Caco-2 (cell line): Measurements from ENCODE around the gene NOL7. TPM values are rescaled to one million over a fixed set of nuclear protein-coding genes. Genes with fewer than 3 reads are reported as not detected.
A peak's percentile ranks its signal among the peaks of the same experiment; 100 is the strongest.

Experiments used
- BruUV-seq: library from RNA; stranded (reverse); fragments of 400-500 nt; replicated peaks from 2 replicates; lab custom pipeline; 2021; lab: Mats Ljungman, UMichigan
- CTCF ChIA-PET: fragments of 300-600 bp; sonication (Branson Sonifier 250); formaldehyde crosslinking; loops from one replicate; lab custom pipeline; 2022; ENCODE audit warnings: antibody characterized with exemption; lab: Charles Lee
- POLR2A ChIA-PET: fragments of 300-600 bp; sonication (Branson Sonifier 250); formaldehyde crosslinking; loops from one replicate; lab custom pipeline; 2022; ENCODE audit warnings: antibody characterized with exemption; lab: Charles Lee
- DNase-seq, 2 experiments: peaks; one replicate each; pipeline versions ENCODE4 v3.0.0 to v3.0.0-alpha.2; 2020 to 2022
- H3K27me3 ChIP-seq: replicated peaks from 2 replicates; pipeline ENCODE4 v1.6.0; 2011; ENCODE audit warnings: low read length; ENCODE audit not compliant: control insufficient read depth, insufficient read depth
- H3K36me3 ChIP-seq: 2 replicates; pipeline ENCODE4 v1.5.1; 2011; ENCODE audit warnings: low read length; ENCODE audit not compliant: control insufficient read depth, insufficient read depth
- H3K4me1 ChIP-seq: fragments of 250-450 bp; sonication (Bioruptor Pico); 2 replicates; pipeline ENCODE4 v1.5.1; 2020; ENCODE audit warnings: mild to moderate bottlenecking
- H3K4me3 ChIP-seq: 2 replicates; pipeline ENCODE4 v1.5.1; 2011; ENCODE audit warnings: low read depth, mild to moderate bottlenecking, control low read depth, low read length
- H3K9me3 ChIP-seq: fragments of 250-450 bp; sonication (Bioruptor Pico); 2 replicates; pipeline ENCODE4 v1.5.1; 2020; ENCODE audit warnings: mild to moderate bottlenecking, moderate library complexity
- H3K27ac Mint-ChIP-seq: one replicate; pipeline ENCODE4 v1.8.0; 2022; ENCODE audit warnings: mixed read lengths; ENCODE audit not compliant: unreplicated experiment
- H3K27me3 Mint-ChIP-seq: one replicate; pipeline ENCODE4 v1.8.0; 2022; ENCODE audit warnings: mixed read lengths; ENCODE audit not compliant: insufficient read depth, unreplicated experiment
- H3K36me3 Mint-ChIP-seq: one replicate; pipeline ENCODE4 v1.8.0; 2022; ENCODE audit warnings: mild to moderate bottlenecking, mixed read lengths; ENCODE audit not compliant: insufficient read depth, unreplicated experiment
- H3K4me1 Mint-ChIP-seq: one replicate; pipeline ENCODE4 v1.8.0; 2022; ENCODE audit warnings: low read depth, mixed read lengths; ENCODE audit not compliant: unreplicated experiment
- H3K4me3 Mint-ChIP-seq: one replicate; pipeline ENCODE4 v1.8.0; 2022; ENCODE audit warnings: mild to moderate bottlenecking, moderate library complexity, mixed read lengths; ENCODE audit not compliant: unreplicated experiment
- H3K9me3 Mint-ChIP-seq: one replicate; pipeline ENCODE4 v1.8.0; 2022; ENCODE audit warnings: mixed read lengths; ENCODE audit not compliant: unreplicated experiment
- intact Hi-C: fragments of 100-400 bp; cut with micrococcal nuclease; formaldehyde crosslinking; loops from one replicate; pipeline ENCODE4 v1.10.0; 2022; ENCODE audit not compliant: unreplicated experiment
- total RNA-seq: library from RNA; stranded (reverse); gene quantifications from 2 replicates; pipeline ENCODE4 v1.2.3, GENCODE V29; 2022
- TF ChIP-seq, protein P1 (sequence below), 2 experiments: fragments of 200-600 bp in 1 of 2; IDR thresholded peaks; 1 replicate in 1 of 2; 2 replicates in 1 of 2; pipeline versions ENCODE4 v1.5.1 to v1.8.0; 2011 to 2022; ENCODE audit warnings: antibody characterized with exemption in 1 of 2, control low read depth in 1 of 2, inconsistent platforms in 1 of 2, low read depth in 1 of 2, low read length in 1 of 2, mild to moderate bottlenecking in 1 of 2, moderate library complexity in 1 of 2; ENCODE audit not compliant: insufficient read depth in 1 of 2, severe bottlenecking in 1 of 2, unreplicated experiment in 1 of 2

NOL7 gene
- total RNA-seq, 1 experiment from 2014 or later = 92.9 TPM

DNA sequence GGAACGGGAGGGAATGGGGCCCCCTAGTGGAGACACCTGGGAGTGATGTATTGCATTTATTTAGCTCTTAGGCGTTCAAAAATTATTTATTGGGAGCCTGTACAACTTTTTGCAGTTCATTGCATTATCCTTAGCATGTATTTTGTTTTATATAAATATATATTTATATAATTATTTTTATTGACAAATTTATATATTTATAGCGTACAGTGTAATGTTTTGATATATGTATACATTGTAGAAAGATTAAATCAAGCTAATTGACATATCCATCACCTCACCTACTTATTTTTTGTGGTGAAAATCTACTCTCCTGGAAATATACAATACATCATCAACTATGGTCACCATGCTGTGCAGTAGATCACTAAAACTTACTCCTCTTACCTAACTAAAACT, 39.8 kb upstream of the NOL7 start:
- BruUV-seq = no TSS peak
- peak overlapping the region; percentile 67 for H3K4me3 ChIP-seq
- Mint-ChIP-seq H3K27me3 (no peaks in the 10 kb centered on the region), H3K4me1 (peaks cover 10% of the 10 kb centered on the region), H3K4me3 (peak overlapping the region; percentile 85), H3K36me3 (peaks cover 11% of the 10 kb centered on the region), H3K9me3 (no peaks in the 10 kb centered on the region), H3K27ac (peak overlapping the region; percentile 90)
- CTCF ChIA-PET = interaction anchor here (0.9 to 2.8 kb wide), 11 partner anchors 12 to 491 kb away, joined by 3 to 51 read pairs (median 6); partner anchors contain the start of gene NOL7
- no peak for DNase-seq
- TF ChIP-seq, protein P1, sequence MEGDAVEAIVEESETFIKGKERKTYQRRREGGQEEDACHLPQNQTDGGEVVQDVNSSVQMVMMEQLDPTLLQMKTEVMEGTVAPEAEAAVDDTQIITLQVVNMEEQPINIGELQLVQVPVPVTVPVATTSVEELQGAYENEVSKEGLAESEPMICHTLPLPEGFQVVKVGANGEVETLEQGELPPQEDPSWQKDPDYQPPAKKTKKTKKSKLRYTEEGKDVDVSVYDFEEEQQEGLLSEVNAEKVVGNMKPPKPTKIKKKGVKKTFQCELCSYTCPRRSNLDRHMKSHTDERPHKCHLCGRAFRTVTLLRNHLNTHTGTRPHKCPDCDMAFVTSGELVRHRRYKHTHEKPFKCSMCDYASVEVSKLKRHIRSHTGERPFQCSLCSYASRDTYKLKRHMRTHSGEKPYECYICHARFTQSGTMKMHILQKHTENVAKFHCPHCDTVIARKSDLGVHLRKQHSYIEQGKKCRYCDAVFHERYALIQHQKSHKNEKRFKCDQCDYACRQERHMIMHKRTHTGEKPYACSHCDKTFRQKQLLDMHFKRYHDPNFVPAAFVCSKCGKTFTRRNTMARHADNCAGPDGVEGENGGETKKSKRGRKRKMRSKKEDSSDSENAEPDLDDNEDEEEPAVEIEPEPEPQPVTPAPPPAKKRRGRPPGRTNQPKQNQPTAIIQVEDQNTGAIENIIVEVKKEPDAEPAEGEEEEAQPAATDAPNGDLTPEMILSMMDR (IDR thresholded peaks at IDR 0.05; ENCODE audit: insufficient read depth in 1 of 2, low read depth in 1 of 2, low read length in 1 of 2, severe bottlenecking in 1 of 2, unreplicated experiment in 1 of 2) = peak; percentile 83 to 90
- no peaks in the 10 kb centered on the region for H3K27me3 ChIP-seq
- POLR2A ChIA-PET = interaction anchor here (1.0 to 3.3 kb wide), 3 partner anchors 29 to 298 kb away, joined by 5 to 30 read pairs (median 6); partner anchors contain the start of gene NOL7
- H3K4me1 ChIP-seq = peaks cover 14% of the 10 kb centered on the region
- H3K9me3 ChIP-seq = no peaks in the 10 kb centered on the region
- intact Hi-C loops = loop anchor here (1.0 to 2.0 kb wide), 2 partner anchors 239 to 247 kb away; partner anchors contain the start of gene TBC1D7
- no peaks in the 10 kb centered on the region; the same call in 1 of the 2 replicates for H3K36me3 ChIP-seq

DNA sequence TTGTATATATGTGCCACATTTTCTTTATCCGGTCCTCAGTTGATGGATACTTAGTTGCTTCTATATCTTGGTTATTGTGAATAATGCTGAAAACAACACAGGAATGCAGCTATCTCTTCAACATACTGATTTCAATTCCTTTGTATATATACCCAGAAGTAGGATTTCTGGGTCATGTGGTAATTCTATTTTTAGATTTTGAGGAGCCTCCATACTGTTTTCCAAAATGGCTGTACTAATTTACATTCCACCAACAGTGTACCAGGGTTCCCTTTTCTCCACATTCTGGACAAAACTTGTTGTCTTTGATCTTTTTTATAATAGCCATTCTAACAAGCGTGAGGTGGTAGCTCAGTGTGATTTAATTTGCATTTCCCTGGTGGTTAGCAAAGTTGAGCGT, 39.1 kb upstream of the NOL7 start:
- peaks cover 14% of the 10 kb centered on the region for H3K4me1 ChIP-seq
- no peak for DNase-seq
- TF ChIP-seq, protein P1 (IDR thresholded peaks at IDR 0.05; ENCODE audit: insufficient read depth in 1 of 2, low read depth in 1 of 2, low read length in 1 of 2, severe bottlenecking in 1 of 2, unreplicated experiment in 1 of 2) = no peak
- ChIA-PET POLR2A (interaction anchor here (3.3 kb wide), 1 partner anchor 39 kb away, joined by 30 read pairs; the partner anchor contains the start of gene NOL7), CTCF (interaction anchor here (1.6 kb wide), 1 partner anchor 34 kb away, joined by 10 read pairs; no protein-coding TSS in a partner anchor)
- no peaks in the 10 kb centered on the region for H3K27me3 Mint-ChIP-seq
- H3K9me3 Mint-ChIP-seq = no peaks in the 10 kb centered on the region
- H3K4me3 ChIP-seq = no peak overlapping the region
- H3K36me3 Mint-ChIP-seq = peaks cover 11% of the 10 kb centered on the region
- H3K36me3 ChIP-seq = no peaks in the 10 kb centered on the region; the same call in 1 of the 2 replicates
- H3K27ac Mint-ChIP-seq = no peak overlapping the region
- intact Hi-C loops = no loop called here
- H3K27me3 ChIP-seq = no peaks in the 10 kb centered on the region
- H3K4me3 Mint-ChIP-seq = peak overlapping the region; percentile 85
- H3K4me1 Mint-ChIP-seq = peaks cover 10% of the 10 kb centered on the region
- H3K9me3 ChIP-seq = no peaks in the 10 kb centered on the region
- BruUV-seq = TSS peak; percentile 32

DNA sequence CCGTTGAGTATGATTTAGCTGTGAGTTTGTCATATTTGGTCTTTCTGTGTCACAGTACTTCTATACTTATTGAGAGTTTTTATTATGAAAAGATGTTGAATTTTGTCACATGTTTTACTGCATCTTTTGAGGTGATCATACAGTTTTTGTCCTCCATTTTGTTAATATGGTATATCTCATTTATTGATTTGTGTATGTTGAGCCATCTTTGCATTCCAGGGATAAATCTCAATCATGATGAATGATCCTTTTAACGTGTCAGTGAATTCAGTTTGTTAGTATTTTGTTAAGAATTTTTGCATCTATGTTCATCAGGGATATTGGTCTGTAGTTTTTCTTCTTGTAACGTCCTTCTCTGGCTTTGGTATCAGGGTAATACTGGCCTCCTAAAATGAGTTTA, 37.2 kb upstream of the NOL7 start:
- Mint-ChIP-seq H3K36me3 (peaks cover 11% of the 10 kb centered on the region), H3K9me3 (no peaks in the 10 kb centered on the region), H3K27me3 (no peaks in the 10 kb centered on the region), H3K4me3 (no peak overlapping the region), H3K4me1 (peaks cover 10% of the 10 kb centered on the region), H3K27ac (no peak overlapping the region)
- no peaks in the 10 kb centered on the region; the same call in 1 of the 2 replicates for H3K36me3 ChIP-seq
- H3K27me3 ChIP-seq = no peaks in the 10 kb centered on the region
- intact Hi-C loops = no loop called here
- no peak for DNase-seq
- TF ChIP-seq, protein P1 (IDR thresholded peaks at IDR 0.05; ENCODE audit: insufficient read depth in 1 of 2, low read depth in 1 of 2, low read length in 1 of 2, severe bottlenecking in 1 of 2, unreplicated experiment in 1 of 2) = no peak
- H3K4me3 ChIP-seq = no peak overlapping the region
- H3K9me3 ChIP-seq = no peaks in the 10 kb centered on the region
- peaks cover 14% of the 10 kb centered on the region for H3K4me1 ChIP-seq
- BruUV-seq = no TSS peak
- CTCF ChIA-PET = no interaction called here
- POLR2A ChIA-PET = no interaction called here
